ENCODE measurements around the gene CCDC183.

Gene CCDC183

GRCh38 chr9:136849038-136849959, 53.2 kb downstream of the CCDC183 start, which contains the start of gene PHPT1:
PHPT1 (plus strand) TSS chr9:136849409; CDS start chr9:136849431, 22 bp downstream.
- peak within 1 kb of the TSS; percentile 87 for H3K27ac ChIP-seq (ENCODE audit: low read depth, low read length)
- H3K79me1 ChIP-seq (ENCODE audit: low read length), result no peaks in the 10 kb centered on the region
- peak within 1 kb of the TSS; percentile 97 for H3K9ac ChIP-seq (ENCODE audit: low read length)
- no peaks in the 10 kb centered on the region for H3K27me3 ChIP-seq (ENCODE audit: insufficient read depth, low read length, poor library complexity)
- H3K4me1 ChIP-seq (ENCODE audit: control insufficient read depth, low read depth, low read length), result no peaks in the 10 kb centered on the region
- H3K23ac ChIP-seq (ENCODE audit: low read length), result peak within 1 kb of the TSS; percentile 97
- H3K4ac ChIP-seq (ENCODE audit: low read depth, low read length), result peak within 1 kb of the TSS; percentile 85
- no peaks in the 10 kb centered on the region for H3K36me3 ChIP-seq (ENCODE audit: control insufficient read depth, insufficient read depth, low read length)
- peak within 1 kb of the TSS; percentile 19 for H2BK120ac ChIP-seq (ENCODE audit: low read depth, low read length)
- H2BK15ac ChIP-seq (replicated peaks; ENCODE audit: low read depth), result no peak within 1 kb of the TSS
- peak within 1 kb of the TSS; percentile 85 for H3K18ac ChIP-seq (ENCODE audit: low read length)
- H4K5ac ChIP-seq (ENCODE audit: low read length), result no peak within 1 kb of the TSS
- DNase-seq, result peak; percentile 99
- WGBS (ENCODE audit: extremely low coverage, insufficient coverage, low lambda C conversion rate), result no CpG with 5 or more reads among the region's 77 CpGs
- H2BK5ac ChIP-seq (ENCODE audit: low read length), result peak within 1 kb of the TSS; percentile 95
- H2AK5ac ChIP-seq (ENCODE audit: low read length), result no peak within 1 kb of the TSS
- peak within 1 kb of the TSS; percentile 90 for H3K4me2 ChIP-seq (ENCODE audit: low read length)
- H3K56ac ChIP-seq (ENCODE audit: low read length), result peak within 1 kb of the TSS; percentile 99
- no peak within 1 kb of the TSS for H4K8ac ChIP-seq (ENCODE audit: low read depth, low read length)
- H3K4me3 ChIP-seq (ENCODE audit: low read length), result peak within 1 kb of the TSS; percentile 92
- H3K79me2 ChIP-seq (ENCODE audit: control insufficient read depth, insufficient read depth, low read length), result no peaks in the 10 kb centered on the region

- Histone ChIP-seq H3K56ac (ENCODE audit: low read length) (peak overlapping the region; percentile 81), H4K8ac (ENCODE audit: low read depth, low read length) (no peak overlapping the region), H3K18ac (ENCODE audit: low read length) (no peak overlapping the region), H3K4me3 (ENCODE audit: low read length) (peak overlapping the region; percentile 17), H3K79me1 (ENCODE audit: low read length) (no peaks in the 10 kb centered on the region), H2BK15ac (replicated peaks; ENCODE audit: low read depth) (no peak overlapping the region), H3K27me3 (ENCODE audit: insufficient read depth, low read length, poor library complexity) (no peaks in the 10 kb centered on the region), H3K4ac (ENCODE audit: low read depth, low read length) (no peak overlapping the region), H3K4me2 (ENCODE audit: low read length) (peak overlapping the region; percentile 68), H3K27ac (ENCODE audit: low read depth, low read length) (no peak overlapping the region), H3K79me2 (ENCODE audit: control insufficient read depth, insufficient read depth, low read length) (no peaks in the 10 kb centered on the region), H2BK120ac (ENCODE audit: low read depth, low read length) (no peak overlapping the region), H3K4me1 (ENCODE audit: control insufficient read depth, low read depth, low read length) (no peaks in the 10 kb centered on the region), H3K23ac (ENCODE audit: low read length) (no peak overlapping the region), H3K9ac (ENCODE audit: low read length) (peak overlapping the region; percentile 73), H4K5ac (ENCODE audit: low read length) (no peak overlapping the region), H3K36me3 (ENCODE audit: control insufficient read depth, insufficient read depth, low read length) (no peaks in the 10 kb centered on the region), H2BK5ac (ENCODE audit: low read length) (no peak overlapping the region), H2AK5ac (ENCODE audit: low read length) (no peak overlapping the region)
- no CpG with 5 or more reads among the region's 43 CpGs for WGBS (ENCODE audit: extremely low coverage, insufficient coverage, low lambda C conversion rate)
- no peak for DNase-seq
Measured at GRCh38 chr9:136849960-136850865, 54.1 kb downstream of the CCDC183 start.

GRCh38 chr9:136850866-136851775, 55.0 kb downstream of the CCDC183 start:
- DNase-seq, result no peak
- WGBS (ENCODE audit: extremely low coverage, insufficient coverage, low lambda C conversion rate), result no CpG with 5 or more reads among the region's 23 CpGs
- Histone ChIP-seq H3K79me2 (ENCODE audit: control insufficient read depth, insufficient read depth, low read length) (no peaks in the 10 kb centered on the region), H3K4me1 (ENCODE audit: control insufficient read depth, low read depth, low read length) (no peaks in the 10 kb centered on the region), H3K4me3 (ENCODE audit: low read length) (no peak overlapping the region), H2BK120ac (ENCODE audit: low read depth, low read length) (no peak overlapping the region), H3K4me2 (ENCODE audit: low read length) (no peak overlapping the region), H3K36me3 (ENCODE audit: control insufficient read depth, insufficient read depth, low read length) (no peaks in the 10 kb centered on the region), H3K79me1 (ENCODE audit: low read length) (no peaks in the 10 kb centered on the region), H3K27ac (ENCODE audit: low read depth, low read length) (no peak overlapping the region), H4K8ac (ENCODE audit: low read depth, low read length) (no peak overlapping the region), H3K56ac (ENCODE audit: low read length) (no peak overlapping the region), H2BK5ac (ENCODE audit: low read length) (no peak overlapping the region), H3K4ac (ENCODE audit: low read depth, low read length) (no peak overlapping the region), H2AK5ac (ENCODE audit: low read length) (no peak overlapping the region), H3K23ac (ENCODE audit: low read length) (no peak overlapping the region), H3K9ac (ENCODE audit: low read length) (no peak overlapping the region), H3K27me3 (ENCODE audit: insufficient read depth, low read length, poor library complexity) (no peaks in the 10 kb centered on the region), H4K5ac (ENCODE audit: low read length) (no peak overlapping the region), H3K18ac (ENCODE audit: low read length) (no peak overlapping the region), H2BK15ac (replicated peaks; ENCODE audit: low read depth) (no peak overlapping the region)

- H4K5ac ChIP-seq (ENCODE audit: low read length), result no peak within 1 kb of the TSS
- no peak within 1 kb of the TSS for H3K18ac ChIP-seq (ENCODE audit: low read length)
- no peak within 1 kb of the TSS for H2AK5ac ChIP-seq (ENCODE audit: low read length)
- no peak within 1 kb of the TSS for H3K23ac ChIP-seq (ENCODE audit: low read length)
- no peak within 1 kb of the TSS for H3K27ac ChIP-seq (ENCODE audit: low read depth, low read length)
- WGBS (ENCODE audit: extremely low coverage, insufficient coverage, low lambda C conversion rate), result no CpG with 5 or more reads among the region's 23 CpGs
- no peaks in the 10 kb centered on the region for H3K79me1 ChIP-seq (ENCODE audit: low read length)
- H3K36me3 ChIP-seq (ENCODE audit: control insufficient read depth, insufficient read depth, low read length), result no peaks in the 10 kb centered on the region
- no peak within 1 kb of the TSS for H3K4me2 ChIP-seq (ENCODE audit: low read length)
- no peaks in the 10 kb centered on the region for H3K27me3 ChIP-seq (ENCODE audit: insufficient read depth, low read length, poor library complexity)
- H3K79me2 ChIP-seq (ENCODE audit: control insufficient read depth, insufficient read depth, low read length), result no peaks in the 10 kb centered on the region
- no peak for DNase-seq
- no peak within 1 kb of the TSS for H3K56ac ChIP-seq (ENCODE audit: low read length)
- no peak within 1 kb of the TSS for H2BK15ac ChIP-seq (replicated peaks; ENCODE audit: low read depth)
- no peak within 1 kb of the TSS for H2BK120ac ChIP-seq (ENCODE audit: low read depth, low read length)
- no peak within 1 kb of the TSS for H3K9ac ChIP-seq (ENCODE audit: low read length)
- H4K8ac ChIP-seq (ENCODE audit: low read depth, low read length), result no peak within 1 kb of the TSS
- no peak within 1 kb of the TSS for H2BK5ac ChIP-seq (ENCODE audit: low read length)
- no peak within 1 kb of the TSS for H3K4me3 ChIP-seq (ENCODE audit: low read length)
- H3K4ac ChIP-seq (ENCODE audit: low read depth, low read length), result no peak within 1 kb of the TSS
- H3K4me1 ChIP-seq (ENCODE audit: control insufficient read depth, low read depth, low read length), result no peaks in the 10 kb centered on the region
Measured at GRCh38 chr9:136851941-136852663, 56.0 kb downstream of the CCDC183 start, which contains the start of gene MAMDC4. MAMDC4 (plus strand) TSS chr9:136852346; CDS start chr9:136852417, 71 bp downstream.
